WTC11 (cell line): ENCODE data around the gene DGUOK. TPM values are rescaled to one million over a fixed set of nuclear protein-coding genes. Genes with fewer than 3 reads are reported as not detected.

Source experiments
- ATAC-seq: fragments of 200-7000 bp; cut with Tn5 transposase; 2 replicates; pipeline ENCODE4 v1.10.0; 2021; ENCODE audit warnings: mild to moderate bottlenecking, moderate library complexity
- CTCF ChIA-PET: fragments of 300-600 bp; sonication (Branson Sonifier 250); formaldehyde crosslinking; loops from one replicate; lab custom pipeline; 2021; ENCODE audit warnings: antibody characterized with exemption; lab: Charles Lee
- POLR2A ChIA-PET: fragments of 350-600 bp; sonication (Branson Sonifier 250); formaldehyde crosslinking; loops from one replicate; lab custom pipeline; 2021; ENCODE audit warnings: antibody characterized with exemption; lab: Charles Lee
- DNase-seq: peaks from one replicate; pipeline ENCODE4 v3.0.0; 2021; ENCODE audit warnings: low spot score
- H3K27ac Mint-ChIP-seq: 2 replicates; pipeline ENCODE4 v1.8.0; 2021; ENCODE audit warnings: mixed read lengths
- H3K27me3 Mint-ChIP-seq: 2 replicates; pipeline ENCODE4 v1.8.0; 2021; ENCODE audit warnings: low read depth, mild to moderate bottlenecking, moderate library complexity, mixed read lengths
- H3K36me3 Mint-ChIP-seq: 2 replicates; pipeline ENCODE4 v1.8.0; 2021; ENCODE audit warnings: mixed read lengths
- H3K4me1 Mint-ChIP-seq: 2 replicates; pipeline ENCODE4 v1.8.0; 2022; ENCODE audit warnings: mixed read lengths
- H3K4me3 Mint-ChIP-seq: 2 replicates; pipeline ENCODE4 v1.8.0; 2021; ENCODE audit warnings: mild to moderate bottlenecking, moderate library complexity, mixed read lengths
- H3K9me3 Mint-ChIP-seq: 2 replicates; pipeline ENCODE4 v1.8.0; 2021; ENCODE audit warnings: mixed read lengths
- ATF1 ChIP-seq: sonication (generic); formaldehyde crosslinking; IDR thresholded peaks from 2 replicates; pipeline ENCODE4 v1.8.1; 2023; ENCODE audit warnings: mild to moderate bottlenecking, moderate library complexity, missing genetic modification reagents
- ETV6 ChIP-seq: sonication (generic); formaldehyde crosslinking; IDR thresholded peaks from 2 replicates; pipeline ENCODE4 v1.8.1; 2022; ENCODE audit warnings: mild to moderate bottlenecking, missing genetic modification reagents
- FOXP1 ChIP-seq: sonication (generic); formaldehyde crosslinking; IDR thresholded peaks from 2 replicates; pipeline ENCODE4 v1.8.0; 2022; ENCODE audit warnings: missing genetic modification reagents, mild to moderate bottlenecking, moderate library complexity, borderline replicate concordance
- NFYB ChIP-seq: sonication (generic); formaldehyde crosslinking; conservative IDR thresholded peaks from 2 replicates; pipeline ENCODE4 v1.8.0; 2022; ENCODE audit warnings: low read depth, missing genetic modification reagents
- NR2C2 ChIP-seq: sonication (generic); formaldehyde crosslinking; IDR thresholded peaks from 2 replicates; pipeline ENCODE4 v1.8.0; 2022; ENCODE audit warnings: mild to moderate bottlenecking, missing genetic modification reagents
- TEAD1 ChIP-seq: sonication (generic); formaldehyde crosslinking; IDR thresholded peaks from 2 replicates; pipeline ENCODE4 v1.8.0; 2022; ENCODE audit warnings: mild to moderate bottlenecking, missing genetic modification reagents
- TEAD4 ChIP-seq: sonication (generic); formaldehyde crosslinking; IDR thresholded peaks from 2 replicates; pipeline ENCODE4 v1.8.0; 2022; ENCODE audit warnings: mild to moderate bottlenecking, missing genetic modification reagents
- TP53 ChIP-seq: sonication (generic); formaldehyde crosslinking; IDR thresholded peaks from 2 replicates; pipeline ENCODE4 v1.8.1; 2023; ENCODE audit warnings: mild to moderate bottlenecking, missing genetic modification reagents
- ZBTB21 ChIP-seq: sonication (generic); formaldehyde crosslinking; IDR thresholded peaks from 2 replicates; pipeline ENCODE4 v1.8.1; 2023; ENCODE audit warnings: mild to moderate bottlenecking, missing genetic modification reagents, borderline replicate concordance
- ZNF138 ChIP-seq: sonication (generic); formaldehyde crosslinking; conservative IDR thresholded peaks from 2 replicates; pipeline ENCODE4 v1.8.1; 2022; ENCODE audit warnings: mild to moderate bottlenecking, moderate library complexity, missing genetic modification reagents
- ZNF416 ChIP-seq: fragments of 250-450 bp; sonication (Bioruptor Pico); IDR thresholded peaks from 2 replicates; pipeline ENCODE4 v1.9.0; 2021; ENCODE audit warnings: mild to moderate bottlenecking, inconsistent platforms
- ZNF671 ChIP-seq: fragments of 250-450 bp; sonication (Bioruptor Pico); IDR thresholded peaks from 2 replicates; pipeline ENCODE4 v1.8.0; 2021; ENCODE audit warnings: mild to moderate bottlenecking
- total RNA-seq: library from RNA; stranded (reverse); gene quantifications from 3 replicates; pipeline ENCODE4 v1.2.3, GENCODE V29; 2021
- TF ChIP-seq, protein P1 (sequence below): fragments of 250-450 bp; sonication (Bioruptor Pico); IDR thresholded peaks from 2 replicates; pipeline ENCODE4 v1.9.0; 2021; ENCODE audit warnings: mild to moderate bottlenecking
- TF ChIP-seq, protein P2 (sequence below): sonication (generic); formaldehyde crosslinking; IDR thresholded peaks from 2 replicates; pipeline ENCODE4 v1.8.0; 2023; ENCODE audit warnings: missing genetic modification reagents
- TF ChIP-seq, protein P3 (sequence below): sonication (generic); formaldehyde crosslinking; IDR thresholded peaks from 2 replicates; pipeline ENCODE4 v1.8.1; 2022; ENCODE audit warnings: mild to moderate bottlenecking, moderate library complexity, missing genetic modification reagents
- TF ChIP-seq, protein P4 (sequence below): sonication (generic); formaldehyde crosslinking; IDR thresholded peaks from 2 replicates; pipeline ENCODE4 v1.8.1; 2023; ENCODE audit warnings: mild to moderate bottlenecking, missing genetic modification reagents
- TF ChIP-seq, protein P5 (sequence below): fragments of 250-450 bp; sonication (Bioruptor Pico); IDR thresholded peaks from 2 replicates; pipeline ENCODE4 v1.9.0; 2021; ENCODE audit warnings: mild to moderate bottlenecking, borderline replicate concordance
- TF ChIP-seq, protein P6 (sequence below): sonication (generic); formaldehyde crosslinking; IDR thresholded peaks from 2 replicates; pipeline ENCODE4 v1.8.1; 2023; ENCODE audit warnings: mild to moderate bottlenecking, moderate library complexity, missing genetic modification reagents
- TF ChIP-seq, protein P7 (sequence below): sonication (generic); formaldehyde crosslinking; IDR thresholded peaks from 2 replicates; pipeline ENCODE4 v1.8.0; 2022; ENCODE audit warnings: mild to moderate bottlenecking, missing genetic modification reagents
- TF ChIP-seq, protein P8 (sequence below): fragments of 200-600 bp; IDR thresholded peaks from 2 replicates; pipeline ENCODE4 v1.8.0; 2022; ENCODE audit warnings: antibody characterized with exemption

DGUOK gene
- total RNA-seq, 1 experiment from 2014 or later, result 105 TPM

DNA sequence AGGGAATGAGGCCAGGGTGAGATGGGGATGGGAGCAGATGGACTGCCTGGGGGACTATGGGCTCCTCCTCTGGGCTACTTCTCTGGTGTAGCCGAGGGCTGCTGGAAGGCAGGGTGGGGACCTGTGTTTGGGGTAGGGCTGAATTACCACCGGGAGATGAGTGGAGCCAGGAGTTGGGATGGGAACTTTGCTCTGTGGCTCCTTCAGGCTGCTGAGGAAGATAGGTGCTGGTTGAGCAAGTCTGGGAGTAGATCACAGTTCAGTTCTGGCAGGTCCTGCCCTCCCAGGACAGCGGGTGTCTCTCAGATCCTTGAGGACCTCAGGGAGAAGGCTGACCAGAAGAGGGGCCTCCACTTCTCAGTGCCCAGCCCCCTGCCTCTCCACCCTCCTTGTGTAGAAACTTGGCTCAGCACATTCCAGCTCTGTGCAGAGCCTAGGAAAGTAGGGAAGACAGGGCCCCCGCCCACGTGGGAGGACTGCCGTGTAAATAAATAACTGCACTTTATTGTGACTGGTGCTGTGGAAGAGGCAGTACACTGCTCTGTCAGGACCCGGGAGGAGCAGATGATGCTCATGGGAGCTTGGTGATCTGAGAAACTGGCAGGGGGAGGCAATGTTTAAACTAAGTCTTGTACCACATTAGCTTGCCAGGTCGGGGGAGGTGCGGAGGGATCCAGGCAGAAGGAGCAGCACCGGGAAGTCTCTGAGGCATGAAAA is 73.4 kb downstream of the DGUOK start:
- no peak for DNase-seq
- H3K36me3 Mint-ChIP-seq, result no peaks in the 10 kb centered on the region
- ChIA-PET CTCF (interaction anchor here (0.9 to 2.2 kb wide), 2 partner anchors 80 to 92 kb away, joined by 4 to 5 read pairs; no protein-coding TSS in a partner anchor), POLR2A (interaction anchor here (0.5 kb wide), 1 partner anchor 11 kb away, joined by 3 read pairs; no protein-coding TSS in a partner anchor)
- no peak overlapping the region for H3K4me3 Mint-ChIP-seq
- H3K27ac Mint-ChIP-seq, result no peak overlapping the region
- peaks cover 56% of the 10 kb centered on the region for H3K4me1 Mint-ChIP-seq
- no peaks in the 10 kb centered on the region for H3K9me3 Mint-ChIP-seq
- H3K27me3 Mint-ChIP-seq, result no peaks in the 10 kb centered on the region
- TF ChIP-seq, protein P1, sequence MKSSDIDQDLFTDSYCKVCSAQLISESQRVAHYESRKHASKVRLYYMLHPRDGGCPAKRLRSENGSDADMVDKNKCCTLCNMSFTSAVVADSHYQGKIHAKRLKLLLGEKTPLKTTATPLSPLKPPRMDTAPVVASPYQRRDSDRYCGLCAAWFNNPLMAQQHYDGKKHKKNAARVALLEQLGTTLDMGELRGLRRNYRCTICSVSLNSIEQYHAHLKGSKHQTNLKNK (CRISPR knock-in tag), result no peak
- TF ChIP-seq ZNF671 (CRISPR knock-in tag) (no peak), ETV6 (CRISPR knock-in tag) (no peak), NFYB (CRISPR knock-in tag) (no peak), ATF1 (CRISPR knock-in tag) (no peak), ZBTB21 (CRISPR knock-in tag) (no peak), TP53 (no peak), ZNF138 (CRISPR knock-in tag) (no peak), FOXP1 (CRISPR knock-in tag) (no peak), ZNF416 (no peak), TEAD4 (CRISPR knock-in tag) (no peak), TEAD1 (no peak), NR2C2 (CRISPR knock-in tag) (no peak)
- TF ChIP-seq, protein P2, sequence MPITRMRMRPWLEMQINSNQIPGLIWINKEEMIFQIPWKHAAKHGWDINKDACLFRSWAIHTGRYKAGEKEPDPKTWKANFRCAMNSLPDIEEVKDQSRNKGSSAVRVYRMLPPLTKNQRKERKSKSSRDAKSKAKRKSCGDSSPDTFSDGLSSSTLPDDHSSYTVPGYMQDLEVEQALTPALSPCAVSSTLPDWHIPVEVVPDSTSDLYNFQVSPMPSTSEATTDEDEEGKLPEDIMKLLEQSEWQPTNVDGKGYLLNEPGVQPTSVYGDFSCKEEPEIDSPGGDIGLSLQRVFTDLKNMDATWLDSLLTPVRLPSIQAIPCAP (CRISPR knock-in tag), result no peak
- TF ChIP-seq, protein P3, sequence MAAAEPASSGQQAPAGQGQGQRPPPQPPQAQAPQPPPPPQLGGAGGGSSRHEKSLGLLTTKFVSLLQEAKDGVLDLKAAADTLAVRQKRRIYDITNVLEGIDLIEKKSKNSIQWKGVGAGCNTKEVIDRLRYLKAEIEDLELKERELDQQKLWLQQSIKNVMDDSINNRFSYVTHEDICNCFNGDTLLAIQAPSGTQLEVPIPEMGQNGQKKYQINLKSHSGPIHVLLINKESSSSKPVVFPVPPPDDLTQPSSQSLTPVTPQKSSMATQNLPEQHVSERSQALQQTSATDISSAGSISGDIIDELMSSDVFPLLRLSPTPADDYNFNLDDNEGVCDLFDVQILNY (CRISPR knock-in tag), result no peak
- TF ChIP-seq, protein P4, sequence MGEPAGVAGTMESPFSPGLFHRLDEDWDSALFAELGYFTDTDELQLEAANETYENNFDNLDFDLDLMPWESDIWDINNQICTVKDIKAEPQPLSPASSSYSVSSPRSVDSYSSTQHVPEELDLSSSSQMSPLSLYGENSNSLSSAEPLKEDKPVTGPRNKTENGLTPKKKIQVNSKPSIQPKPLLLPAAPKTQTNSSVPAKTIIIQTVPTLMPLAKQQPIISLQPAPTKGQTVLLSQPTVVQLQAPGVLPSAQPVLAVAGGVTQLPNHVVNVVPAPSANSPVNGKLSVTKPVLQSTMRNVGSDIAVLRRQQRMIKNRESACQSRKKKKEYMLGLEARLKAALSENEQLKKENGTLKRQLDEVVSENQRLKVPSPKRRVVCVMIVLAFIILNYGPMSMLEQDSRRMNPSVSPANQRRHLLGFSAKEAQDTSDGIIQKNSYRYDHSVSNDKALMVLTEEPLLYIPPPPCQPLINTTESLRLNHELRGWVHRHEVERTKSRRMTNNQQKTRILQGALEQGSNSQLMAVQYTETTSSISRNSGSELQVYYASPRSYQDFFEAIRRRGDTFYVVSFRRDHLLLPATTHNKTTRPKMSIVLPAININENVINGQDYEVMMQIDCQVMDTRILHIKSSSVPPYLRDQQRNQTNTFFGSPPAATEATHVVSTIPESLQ, result no peak
- TF ChIP-seq, protein P5, sequence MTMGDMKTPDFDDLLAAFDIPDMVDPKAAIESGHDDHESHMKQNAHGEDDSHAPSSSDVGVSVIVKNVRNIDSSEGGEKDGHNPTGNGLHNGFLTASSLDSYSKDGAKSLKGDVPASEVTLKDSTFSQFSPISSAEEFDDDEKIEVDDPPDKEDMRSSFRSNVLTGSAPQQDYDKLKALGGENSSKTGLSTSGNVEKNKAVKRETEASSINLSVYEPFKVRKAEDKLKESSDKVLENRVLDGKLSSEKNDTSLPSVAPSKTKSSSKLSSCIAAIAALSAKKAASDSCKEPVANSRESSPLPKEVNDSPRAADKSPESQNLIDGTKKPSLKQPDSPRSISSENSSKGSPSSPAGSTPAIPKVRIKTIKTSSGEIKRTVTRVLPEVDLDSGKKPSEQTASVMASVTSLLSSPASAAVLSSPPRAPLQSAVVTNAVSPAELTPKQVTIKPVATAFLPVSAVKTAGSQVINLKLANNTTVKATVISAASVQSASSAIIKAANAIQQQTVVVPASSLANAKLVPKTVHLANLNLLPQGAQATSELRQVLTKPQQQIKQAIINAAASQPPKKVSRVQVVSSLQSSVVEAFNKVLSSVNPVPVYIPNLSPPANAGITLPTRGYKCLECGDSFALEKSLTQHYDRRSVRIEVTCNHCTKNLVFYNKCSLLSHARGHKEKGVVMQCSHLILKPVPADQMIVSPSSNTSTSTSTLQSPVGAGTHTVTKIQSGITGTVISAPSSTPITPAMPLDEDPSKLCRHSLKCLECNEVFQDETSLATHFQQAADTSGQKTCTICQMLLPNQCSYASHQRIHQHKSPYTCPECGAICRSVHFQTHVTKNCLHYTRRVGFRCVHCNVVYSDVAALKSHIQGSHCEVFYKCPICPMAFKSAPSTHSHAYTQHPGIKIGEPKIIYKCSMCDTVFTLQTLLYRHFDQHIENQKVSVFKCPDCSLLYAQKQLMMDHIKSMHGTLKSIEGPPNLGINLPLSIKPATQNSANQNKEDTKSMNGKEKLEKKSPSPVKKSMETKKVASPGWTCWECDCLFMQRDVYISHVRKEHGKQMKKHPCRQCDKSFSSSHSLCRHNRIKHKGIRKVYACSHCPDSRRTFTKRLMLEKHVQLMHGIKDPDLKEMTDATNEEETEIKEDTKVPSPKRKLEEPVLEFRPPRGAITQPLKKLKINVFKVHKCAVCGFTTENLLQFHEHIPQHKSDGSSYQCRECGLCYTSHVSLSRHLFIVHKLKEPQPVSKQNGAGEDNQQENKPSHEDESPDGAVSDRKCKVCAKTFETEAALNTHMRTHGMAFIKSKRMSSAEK (CRISPR knock-in tag), result no peak
- TF ChIP-seq, protein P6, sequence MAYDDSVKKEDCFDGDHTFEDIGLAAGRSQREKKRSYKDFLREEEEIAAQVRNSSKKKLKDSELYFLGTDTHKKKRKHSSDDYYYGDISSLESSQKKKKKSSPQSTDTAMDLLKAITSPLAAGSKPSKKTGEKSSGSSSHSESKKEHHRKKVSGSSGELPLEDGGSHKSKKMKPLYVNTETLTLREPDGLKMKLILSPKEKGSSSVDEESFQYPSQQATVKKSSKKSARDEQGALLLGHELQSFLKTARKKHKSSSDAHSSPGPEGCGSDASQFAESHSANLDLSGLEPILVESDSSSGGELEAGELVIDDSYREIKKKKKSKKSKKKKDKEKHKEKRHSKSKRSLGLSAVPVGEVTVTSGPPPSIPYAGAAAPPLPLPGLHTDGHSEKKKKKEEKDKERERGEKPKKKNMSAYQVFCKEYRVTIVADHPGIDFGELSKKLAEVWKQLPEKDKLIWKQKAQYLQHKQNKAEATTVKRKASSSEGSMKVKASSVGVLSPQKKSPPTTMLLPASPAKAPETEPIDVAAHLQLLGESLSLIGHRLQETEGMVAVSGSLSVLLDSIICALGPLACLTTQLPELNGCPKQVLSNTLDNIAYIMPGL (CRISPR knock-in tag), result no peak
- TF ChIP-seq, protein P7, sequence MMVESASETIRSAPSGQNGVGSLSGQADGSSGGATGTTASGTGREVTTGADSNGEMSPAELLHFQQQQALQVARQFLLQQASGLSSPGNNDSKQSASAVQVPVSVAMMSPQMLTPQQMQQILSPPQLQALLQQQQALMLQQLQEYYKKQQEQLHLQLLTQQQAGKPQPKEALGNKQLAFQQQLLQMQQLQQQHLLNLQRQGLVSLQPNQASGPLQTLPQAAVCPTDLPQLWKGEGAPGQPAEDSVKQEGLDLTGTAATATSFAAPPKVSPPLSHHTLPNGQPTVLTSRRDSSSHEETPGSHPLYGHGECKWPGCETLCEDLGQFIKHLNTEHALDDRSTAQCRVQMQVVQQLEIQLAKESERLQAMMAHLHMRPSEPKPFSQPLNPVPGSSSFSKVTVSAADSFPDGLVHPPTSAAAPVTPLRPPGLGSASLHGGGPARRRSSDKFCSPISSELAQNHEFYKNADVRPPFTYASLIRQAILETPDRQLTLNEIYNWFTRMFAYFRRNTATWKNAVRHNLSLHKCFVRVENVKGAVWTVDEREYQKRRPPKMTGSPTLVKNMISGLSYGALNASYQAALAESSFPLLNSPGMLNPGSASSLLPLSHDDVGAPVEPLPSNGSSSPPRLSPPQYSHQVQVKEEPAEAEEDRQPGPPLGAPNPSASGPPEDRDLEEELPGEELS (CRISPR knock-in tag), result no peak
- TF ChIP-seq, protein P8, sequence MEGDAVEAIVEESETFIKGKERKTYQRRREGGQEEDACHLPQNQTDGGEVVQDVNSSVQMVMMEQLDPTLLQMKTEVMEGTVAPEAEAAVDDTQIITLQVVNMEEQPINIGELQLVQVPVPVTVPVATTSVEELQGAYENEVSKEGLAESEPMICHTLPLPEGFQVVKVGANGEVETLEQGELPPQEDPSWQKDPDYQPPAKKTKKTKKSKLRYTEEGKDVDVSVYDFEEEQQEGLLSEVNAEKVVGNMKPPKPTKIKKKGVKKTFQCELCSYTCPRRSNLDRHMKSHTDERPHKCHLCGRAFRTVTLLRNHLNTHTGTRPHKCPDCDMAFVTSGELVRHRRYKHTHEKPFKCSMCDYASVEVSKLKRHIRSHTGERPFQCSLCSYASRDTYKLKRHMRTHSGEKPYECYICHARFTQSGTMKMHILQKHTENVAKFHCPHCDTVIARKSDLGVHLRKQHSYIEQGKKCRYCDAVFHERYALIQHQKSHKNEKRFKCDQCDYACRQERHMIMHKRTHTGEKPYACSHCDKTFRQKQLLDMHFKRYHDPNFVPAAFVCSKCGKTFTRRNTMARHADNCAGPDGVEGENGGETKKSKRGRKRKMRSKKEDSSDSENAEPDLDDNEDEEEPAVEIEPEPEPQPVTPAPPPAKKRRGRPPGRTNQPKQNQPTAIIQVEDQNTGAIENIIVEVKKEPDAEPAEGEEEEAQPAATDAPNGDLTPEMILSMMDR, result no peak
- ATAC-seq, result no peak
